ENCODE measurements around the gene ZDHHC19.
A peak's percentile ranks its signal among the peaks of the same experiment; 100 is the strongest.

The ZDHHC19 gene

GRCh38 chr3:196232882-196233251, 21.7 kb upstream of the ZDHHC19 start:
- TF ChIP-seq CTCF (IDR thresholded peaks at IDR 0.05; ENCODE audit: insufficient read depth, low read depth, low read length, missing control alignments), result no peak
- H3K4me3 ChIP-seq (ENCODE audit: low read depth, low read length), result no peak overlapping the region
- DNase-seq (ENCODE audit: low read depth), result peak; percentile 23

DNA sequence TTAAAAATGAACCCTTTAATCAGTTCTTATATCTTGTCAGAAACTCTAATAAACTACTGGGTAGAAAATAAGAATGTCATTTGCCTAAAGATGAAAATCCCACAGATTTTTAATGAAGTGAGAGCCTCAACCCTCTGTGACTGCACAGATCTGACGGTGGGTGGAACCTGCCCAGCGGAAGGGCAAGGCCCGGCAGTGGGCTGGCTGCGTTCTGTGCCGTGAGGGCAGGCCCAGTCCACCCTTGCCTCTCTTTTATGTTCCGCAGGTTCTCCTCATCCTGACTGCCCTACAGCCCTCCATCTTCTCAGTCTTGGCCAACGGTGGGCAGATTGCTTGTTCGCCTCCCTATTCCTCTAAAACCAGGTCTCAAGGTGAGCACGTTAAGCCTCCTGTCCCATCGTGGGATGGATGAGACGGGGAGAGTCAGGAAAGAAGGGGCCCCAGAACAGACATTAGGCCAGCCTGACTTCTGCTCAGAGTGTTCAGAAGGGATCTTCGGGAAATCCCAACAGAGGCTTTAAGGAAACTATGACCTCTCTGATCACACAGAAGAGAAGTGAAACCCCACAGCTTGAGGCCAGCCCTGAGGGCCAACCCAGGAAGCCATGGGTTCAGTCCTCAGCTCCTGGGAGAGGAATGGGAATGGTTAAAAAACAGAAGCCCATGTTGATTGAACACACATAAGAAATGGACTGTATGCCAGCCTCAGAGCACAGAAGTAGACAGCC, 21.1 kb upstream of the ZDHHC19 start:
- peak; percentile 57 for DNase-seq (ENCODE audit: low read depth)
- no peak for TF ChIP-seq CTCF (IDR thresholded peaks at IDR 0.05; ENCODE audit: insufficient read depth, low read depth, low read length, missing control alignments)
- no peak overlapping the region for H3K4me3 ChIP-seq (ENCODE audit: low read depth, low read length)

GRCh38 chr3:196227629-196228493, 16.7 kb upstream of the ZDHHC19 start:
- TF ChIP-seq CTCF (IDR thresholded peaks at IDR 0.05; ENCODE audit: insufficient read depth, low read depth, low read length, missing control alignments), result no peak
- DNase-seq (ENCODE audit: low read depth), result no peak
- H3K4me3 ChIP-seq (ENCODE audit: low read depth, low read length), result no peak overlapping the region

DNA sequence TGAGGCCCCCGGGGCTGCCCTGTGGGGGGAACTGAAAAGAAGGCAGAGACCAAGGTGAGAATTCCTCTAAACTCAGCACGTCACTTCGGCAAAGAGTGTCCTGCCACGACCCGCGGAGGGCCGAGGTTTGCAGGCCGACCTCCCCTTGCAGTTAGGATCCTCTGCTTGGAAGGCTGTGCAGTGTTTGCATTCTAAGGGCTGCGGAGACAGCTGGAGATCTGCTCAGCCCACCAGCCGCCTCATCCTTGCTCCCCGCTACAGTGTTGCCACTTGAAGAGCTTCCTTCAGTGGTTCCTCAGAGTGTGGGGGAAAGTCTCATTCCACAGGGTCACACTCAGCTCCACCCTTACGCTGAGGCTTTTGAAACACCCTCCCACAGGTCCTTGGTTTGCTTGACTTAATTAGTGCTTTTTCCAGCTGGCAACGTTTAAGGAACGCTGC, 15.9 kb upstream of the ZDHHC19 start:
- no peak for DNase-seq (ENCODE audit: low read depth)
- no peak for TF ChIP-seq CTCF (IDR thresholded peaks at IDR 0.05; ENCODE audit: insufficient read depth, low read depth, low read length, missing control alignments)
- H3K4me3 ChIP-seq (ENCODE audit: low read depth, low read length), result no peak overlapping the region

GRCh38 chr3:196225763-196226364, 14.7 kb upstream of the ZDHHC19 start:
- no peak overlapping the region for H3K4me3 ChIP-seq (ENCODE audit: low read depth, low read length)
- no peak for TF ChIP-seq CTCF (IDR thresholded peaks at IDR 0.05; ENCODE audit: insufficient read depth, low read depth, low read length, missing control alignments)
- DNase-seq (ENCODE audit: low read depth), result no peak

DNA sequence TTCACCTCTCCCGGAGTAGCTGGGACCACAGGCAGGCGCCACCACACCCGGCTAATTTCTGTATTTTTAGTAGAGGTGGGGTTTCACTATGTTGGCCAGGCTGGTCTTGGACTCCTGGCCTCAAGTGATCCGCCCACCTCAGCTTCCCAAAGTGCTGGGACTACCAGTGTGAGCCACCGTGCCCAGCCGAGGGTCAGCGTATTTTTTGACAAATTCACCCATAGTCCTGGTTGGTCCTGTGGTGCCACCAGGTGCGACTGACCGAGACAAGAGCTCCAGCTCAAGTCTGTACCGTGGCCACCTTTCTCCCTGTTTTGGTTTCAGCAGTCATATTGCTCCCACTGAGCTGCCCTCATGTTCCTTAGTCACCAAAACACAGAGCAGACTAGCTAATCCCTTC, 13.9 kb upstream of the ZDHHC19 start:
- TF ChIP-seq CTCF (IDR thresholded peaks at IDR 0.05; ENCODE audit: insufficient read depth, low read depth, low read length, missing control alignments), result no peak
- no peak overlapping the region for H3K4me3 ChIP-seq (ENCODE audit: low read depth, low read length)
- DNase-seq (ENCODE audit: low read depth), result no peak

Measured in GM12865 (cell line).